IMR-90 (cell line): ENCODE results near the gene ATP2B2. TPM values are rescaled to one million over a fixed set of nuclear protein-coding genes. Genes with fewer than 3 reads are reported as not detected.

ENCODE experiments used
- ATAC-seq: fragments of 200-7000 bp; cut with Tn5 transposase; 2 replicates; pipeline ENCODE4 v1.9.1; 2020; ENCODE audit warnings: low read depth, mild to moderate bottlenecking, moderate library complexity
- BruUV-seq: library from RNA; stranded (reverse); fragments of 400-500 nt; replicated peaks from 2 replicates; lab custom pipeline; 2021; lab: Mats Ljungman, UMichigan
- CTCF ChIA-PET: fragments of 300-600 bp; formaldehyde crosslinking; extraction: SDS; loops from one replicate; lab custom pipeline; 2021; ENCODE audit warnings: antibody characterized with exemption; lab: Yijun Ruan, JAX
- POLR2A ChIA-PET: fragments of 300-600 bp; sonication (Branson Sonifier 250); formaldehyde crosslinking; loops from one replicate; lab custom pipeline; 2022; ENCODE audit warnings: antibody characterized with exemption; ENCODE audit not compliant: unreplicated experiment; lab: Charles Lee
- DNase-seq: peaks from one replicate; pipeline ENCODE4 v3.0.0; 2013
- H2AFZ ChIP-seq: replicated peaks from 2 replicates; pipeline ENCODE3; 2013; ENCODE audit warnings: low read length, mild to moderate bottlenecking; ENCODE audit not compliant: poor library complexity
- H2AK5ac ChIP-seq: 2 replicates; pipeline ENCODE4 v1.6.1; 2013; ENCODE audit warnings: low read depth, low read length, inconsistent platforms
- H2AK9ac ChIP-seq: replicated peaks from 2 replicates; pipeline ENCODE3; 2013; ENCODE audit warnings: mild to moderate bottlenecking, low read depth, low read length, moderate library complexity; ENCODE audit not compliant: poor library complexity
- H2BK120ac ChIP-seq: 2 replicates; pipeline ENCODE4 v1.6.1; 2013; ENCODE audit warnings: low read depth, low read length, inconsistent platforms
- H2BK15ac ChIP-seq: 3 replicates; pipeline ENCODE4 v1.6.1; 2013; ENCODE audit warnings: low read depth, low read length, inconsistent platforms
- H2BK20ac ChIP-seq: 2 replicates; pipeline ENCODE4 v1.6.1; 2013; ENCODE audit warnings: low read depth, mild to moderate bottlenecking, inconsistent platforms, low read length, moderate library complexity
- H2BK5ac ChIP-seq: 2 replicates; pipeline ENCODE4 v1.6.1; 2013; ENCODE audit warnings: mild to moderate bottlenecking, low read depth, low read length, inconsistent platforms; ENCODE audit not compliant: poor library complexity, severe bottlenecking
- H3K14ac ChIP-seq: replicated peaks from 2 replicates; pipeline ENCODE4 v1.6.1; 2013; ENCODE audit warnings: low read depth, low read length, inconsistent platforms
- H3K18ac ChIP-seq: 2 replicates; pipeline ENCODE4 v1.6.1; 2013; ENCODE audit warnings: low read depth, low read length, control low read depth
- H3K23ac ChIP-seq: 2 replicates; pipeline ENCODE4 v1.6.1; 2013; ENCODE audit warnings: low read depth, low read length, inconsistent platforms
- H3K27ac ChIP-seq: 2 replicates; pipeline ENCODE4 v1.5.1; 2013; ENCODE audit warnings: mild to moderate bottlenecking, control low read depth, low read length; ENCODE audit not compliant: insufficient read depth
- H3K27me3 ChIP-seq: 2 replicates; pipeline ENCODE4 v1.6.1; 2013; ENCODE audit warnings: low read length; ENCODE audit not compliant: control insufficient read depth, insufficient read depth
- H3K36me3 ChIP-seq: 2 replicates; pipeline ENCODE4 v1.6.1; 2013; ENCODE audit warnings: low read length, mixed read lengths; ENCODE audit not compliant: control insufficient read depth, insufficient read depth
- H3K4ac ChIP-seq: 2 replicates; pipeline ENCODE4 v1.6.1; 2013; ENCODE audit warnings: low read depth, low read length, inconsistent platforms
- H3K4me1 ChIP-seq: 2 replicates; pipeline ENCODE4 v1.6.1; 2013; ENCODE audit warnings: low read length, mixed read lengths; ENCODE audit not compliant: control insufficient read depth, insufficient read depth
- H3K4me2 ChIP-seq: 2 replicates; pipeline ENCODE4 v1.6.1; 2013; ENCODE audit warnings: low read depth, mild to moderate bottlenecking, control low read depth, low read length, moderate library complexity
- H3K4me3 ChIP-seq: 2 replicates; pipeline ENCODE4 v1.5.1; 2013; ENCODE audit warnings: low read depth, mild to moderate bottlenecking, control low read depth, low read length, moderate library complexity; ENCODE audit not compliant: insufficient read depth
- H3K56ac ChIP-seq: 2 replicates; pipeline ENCODE4 v1.6.1; 2013; ENCODE audit warnings: low read length, inconsistent platforms; ENCODE audit not compliant: insufficient read depth; ENCODE audit errors: extremely low read depth
- H3K79me1 ChIP-seq, 2 experiments: 2 replicates each; pipeline ENCODE4 v1.6.1; 2013; ENCODE audit warnings: low read length in 2 of 2, inconsistent platforms in 1 of 2, low read depth in 1 of 2
- H3K9ac ChIP-seq: 2 replicates; pipeline ENCODE4 v1.6.1; 2013; ENCODE audit warnings: low read depth, low read length, control low read depth
- H3K9me1 ChIP-seq: 2 replicates; pipeline ENCODE4 v1.6.1; 2013; ENCODE audit warnings: low read length, inconsistent platforms; ENCODE audit not compliant: insufficient read depth
- H3K9me3 ChIP-seq: 2 replicates; pipeline ENCODE4 v1.6.1; 2013; ENCODE audit warnings: low read length; ENCODE audit not compliant: control insufficient read depth, insufficient read depth
- H4K20me1 ChIP-seq: 2 replicates; pipeline ENCODE4 v1.6.1; 2013; ENCODE audit warnings: low read length, inconsistent platforms; ENCODE audit not compliant: insufficient read depth
- H4K5ac ChIP-seq: 2 replicates; pipeline ENCODE4 v1.6.1; 2013; ENCODE audit warnings: mild to moderate bottlenecking, low read depth, low read length, control low read depth
- H4K8ac ChIP-seq, 2 experiments: 2 replicates each; pipeline ENCODE4 v1.6.1; 2013; ENCODE audit warnings: low read depth in 2 of 2, low read length in 2 of 2, control low read depth in 1 of 2, inconsistent platforms in 1 of 2
- H4K91ac ChIP-seq: 2 replicates; pipeline ENCODE4 v1.6.1; 2013; ENCODE audit warnings: low read depth, low read length, inconsistent platforms; ENCODE audit not compliant: insufficient read depth
- BHLHE40 ChIP-seq: fragments of 150-350 bp; IDR thresholded peaks from 2 replicates; pipeline ENCODE4 v1.6.1; 2016; ENCODE audit warnings: mild to moderate bottlenecking, low read depth, low read length
- CEBPB ChIP-seq: IDR thresholded peaks from 2 replicates; pipeline ENCODE4 v1.6.1; 2012; ENCODE audit warnings: low read depth, low read length, improper control_type of control experiment
- CHD1 ChIP-seq: IDR thresholded peaks from 2 replicates; pipeline ENCODE4 v1.6.1; 2012; ENCODE audit warnings: low read depth, low read length, improper control_type of control experiment
- CTCF ChIP-seq: conservative IDR thresholded peaks from 2 replicates; pipeline ENCODE4 v1.5.1; 2012; ENCODE audit warnings: mild to moderate bottlenecking, low read depth, low read length, improper control_type of control experiment
- FOS ChIP-seq: fragments of 150-350 bp; IDR thresholded peaks from 2 replicates; pipeline ENCODE4 v1.6.1; 2016; ENCODE audit warnings: low read depth, low read length
- MAFK ChIP-seq: IDR thresholded peaks from 2 replicates; pipeline ENCODE4 v1.6.1; 2012; ENCODE audit warnings: low read depth, low read length, improper control_type of control experiment
- MAZ ChIP-seq: IDR thresholded peaks from 2 replicates; pipeline ENCODE4 v1.6.1; 2012; ENCODE audit warnings: low read depth, mild to moderate bottlenecking, low read length, improper control_type of control experiment, moderate library complexity, borderline replicate concordance
- MXI1 ChIP-seq: IDR thresholded peaks from 2 replicates; pipeline ENCODE4 v1.6.1; 2012; ENCODE audit warnings: low read depth, mild to moderate bottlenecking, low read length, moderate library complexity, borderline replicate concordance
- NFE2L2 ChIP-seq: fragments of 150-350 bp; IDR thresholded peaks from 2 replicates; pipeline ENCODE4 v1.6.1; 2016; ENCODE audit warnings: low read depth, mild to moderate bottlenecking, low read length
- POLR2A ChIP-seq: IDR thresholded peaks from 2 replicates; pipeline ENCODE4 v1.6.1; 2012; ENCODE audit warnings: mild to moderate bottlenecking, low read depth, low read length
- RAD21 ChIP-seq: IDR thresholded peaks from 2 replicates; pipeline ENCODE4 v1.6.1; 2012; ENCODE audit warnings: low read length, improper control_type of control experiment
- RCOR1 ChIP-seq: IDR thresholded peaks from 2 replicates; pipeline ENCODE4 v1.6.1; 2012; ENCODE audit warnings: mild to moderate bottlenecking, low read length, improper control_type of control experiment; ENCODE audit not compliant: insufficient replicate concordance
- RFX5 ChIP-seq: IDR thresholded peaks from 2 replicates; pipeline ENCODE4 v1.8.0; 2012; ENCODE audit warnings: low read depth, mild to moderate bottlenecking, low read length, moderate library complexity
- SMC3 ChIP-seq: fragments of 150-350 bp; IDR thresholded peaks from 2 replicates; pipeline ENCODE4 v1.6.1; 2016; ENCODE audit warnings: low read depth, mild to moderate bottlenecking, antibody characterized with exemption, low read length, moderate library complexity
- USF2 ChIP-seq: fragments of 150-350 bp; IDR thresholded peaks from 2 replicates; pipeline ENCODE4 v1.6.1; 2017; ENCODE audit warnings: mild to moderate bottlenecking, antibody characterized with exemption, low read length, low read depth
- WGBS, 2 experiments: methylation state at CpG; one replicate each; pipeline versions ENCODE4 v1.1.5 to v1.1.7; 2013; ENCODE audit warnings: missing lambda C conversion rate in 2 of 2; ENCODE audit not compliant: insufficient read length in 1 of 2; ENCODE audit errors: extremely low coverage in 2 of 2; 5-methylcytosine and 5-hydroxymethylcytosine counted together
- dilution Hi-C: fragments of 300-500 bp; cut with HindIII; formaldehyde crosslinking; loops from one replicate; pipeline ENCODE4 v1.14.3; 2018; ENCODE audit warnings: low sequenced_read_pairs; ENCODE audit not compliant: unreplicated experiment
- in situ Hi-C: fragments of 300-500 bp; cut with MboI; formaldehyde crosslinking; loops from 3 replicates; pipeline ENCODE4 v1.14.3; 2019; ENCODE audit warnings: low sequenced_read_pairs, inconsistent platforms, mixed read lengths
- intact Hi-C: fragments of 100-400 bp; cut with micrococcal nuclease; formaldehyde crosslinking; loops from 2 replicates; pipeline ENCODE4 v1.10.0; 2022
- polyA plus RNA-seq, 3 experiments: library from polyadenylated mRNA; depleted of rRNA; stranded (reverse); fragments of >200 nt; gene quantifications; 2 replicates each; pipeline ENCODE4 v1.2.3, GENCODE V29; 2012; ENCODE audit warnings: low replicate concordance in 1 of 3
- total RNA-seq: library from RNA; depleted of rRNA; stranded (reverse); fragments of >200 nt; gene quantifications from 2 replicates; pipeline ENCODE4 v1.2.3, GENCODE V29; 2012
- TF ChIP-seq, protein P1 (sequence below): fragments of 150-350 bp; IDR thresholded peaks from 2 replicates; pipeline ENCODE4 v1.6.1; 2016; ENCODE audit warnings: low read depth, mild to moderate bottlenecking, low read length, moderate library complexity, borderline replicate concordance

ATP2B2 gene
- total and polyA plus RNA-seq, 2 of the 4 experiments (the other 2 are of a cell fraction): under 0.01 to 0.02 TPM

- no peak overlapping the region for H2BK5ac ChIP-seq
- WGBS, 2 experiments: 74% methylated on average over 5 of the region's 15 CpGs; no CpG with 5 or more reads in 1 of the 2 experiments
- intact Hi-C loops: no loop called here
- H3K56ac ChIP-seq: no peak overlapping the region
- no peak overlapping the region for H3K14ac ChIP-seq
- no peak overlapping the region for H2AK5ac ChIP-seq
- no peak overlapping the region for H2AK9ac ChIP-seq
- H3K18ac ChIP-seq: no peak overlapping the region
- ChIA-PET POLR2A (no interaction called here), CTCF (no interaction called here)
- H3K4ac ChIP-seq: no peak overlapping the region
- H3K23ac ChIP-seq: no peak overlapping the region; the same call in 1 of the 2 replicates
- no peak overlapping the region for H3K27ac ChIP-seq
- H3K4me1 ChIP-seq: no peaks in the 10 kb centered on the region
- H3K4me3 ChIP-seq: no peak overlapping the region
- dilution Hi-C loops: no loop called here
- in situ Hi-C loops: no loop called here
- no peak overlapping the region for H4K5ac ChIP-seq
- no peaks in the 10 kb centered on the region for H3K79me1 ChIP-seq
- H2AFZ ChIP-seq: peak overlapping the region; percentile 16
- H3K9ac ChIP-seq: no peak overlapping the region
- peaks cover 40% of the 10 kb centered on the region for H3K27me3 ChIP-seq
- no peak overlapping the region for H2BK20ac ChIP-seq
- TF ChIP-seq MAZ (no peak), POLR2A (no peak), MXI1 (no peak), CEBPB (no peak), RFX5 (no peak), BHLHE40 (no peak), NFE2L2 (no peak), CTCF (no peak), RAD21 (no peak), MAFK (no peak), USF2 (no peak), RCOR1 (no peak), SMC3 (no peak), FOS (no peak), CHD1 (no peak)
- TF ChIP-seq, protein P1, sequence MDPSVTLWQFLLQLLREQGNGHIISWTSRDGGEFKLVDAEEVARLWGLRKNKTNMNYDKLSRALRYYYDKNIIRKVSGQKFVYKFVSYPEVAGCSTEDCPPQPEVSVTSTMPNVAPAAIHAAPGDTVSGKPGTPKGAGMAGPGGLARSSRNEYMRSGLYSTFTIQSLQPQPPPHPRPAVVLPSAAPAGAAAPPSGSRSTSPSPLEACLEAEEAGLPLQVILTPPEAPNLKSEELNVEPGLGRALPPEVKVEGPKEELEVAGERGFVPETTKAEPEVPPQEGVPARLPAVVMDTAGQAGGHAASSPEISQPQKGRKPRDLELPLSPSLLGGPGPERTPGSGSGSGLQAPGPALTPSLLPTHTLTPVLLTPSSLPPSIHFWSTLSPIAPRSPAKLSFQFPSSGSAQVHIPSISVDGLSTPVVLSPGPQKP: no peak
- DNase-seq: no peak
- no peak overlapping the region for H2BK15ac ChIP-seq
- H3K9me3 ChIP-seq: no peaks in the 10 kb centered on the region
- no peak overlapping the region for H4K91ac ChIP-seq
- H3K4me2 ChIP-seq: no peak overlapping the region
- no TSS peak for BruUV-seq
- no peaks in the 10 kb centered on the region for H3K9me1 ChIP-seq
- ATAC-seq: no peak
- no peaks in the 10 kb centered on the region for H4K20me1 ChIP-seq
- no peaks in the 10 kb centered on the region for H3K36me3 ChIP-seq
- no peak overlapping the region for H2BK120ac ChIP-seq
- no peak overlapping the region for H4K8ac ChIP-seq
Measured at GRCh38 chr3:10394491-10395025, 110.8 kb downstream of the ATP2B2 start.
